SU-DHL-6 (cell line): ENCODE data around the gene SIK3.

ENCODE experiments used
- EZH2phosphoT487 ChIP-seq: fragments of 200-600 bp; sonication (generic), shearing (Covaris generic); conservative IDR thresholded peaks from 2 replicates; pipeline ENCODE4 v1.6.1; 2018; ENCODE audit warnings: mild to moderate bottlenecking, antibody characterized with exemption, low read length, moderate library complexity, mixed read lengths
- TF ChIP-seq, protein P1 (sequence below): fragments of 200-600 bp; sonication (generic); IDR thresholded peaks from one replicate; pipeline ENCODE4 v1.5.1; 2017; ENCODE audit warnings: antibody characterized with exemption, mild to moderate bottlenecking, low read length, moderate library complexity; ENCODE audit not compliant: insufficient read depth, poor library complexity, severe bottlenecking

DNA sequence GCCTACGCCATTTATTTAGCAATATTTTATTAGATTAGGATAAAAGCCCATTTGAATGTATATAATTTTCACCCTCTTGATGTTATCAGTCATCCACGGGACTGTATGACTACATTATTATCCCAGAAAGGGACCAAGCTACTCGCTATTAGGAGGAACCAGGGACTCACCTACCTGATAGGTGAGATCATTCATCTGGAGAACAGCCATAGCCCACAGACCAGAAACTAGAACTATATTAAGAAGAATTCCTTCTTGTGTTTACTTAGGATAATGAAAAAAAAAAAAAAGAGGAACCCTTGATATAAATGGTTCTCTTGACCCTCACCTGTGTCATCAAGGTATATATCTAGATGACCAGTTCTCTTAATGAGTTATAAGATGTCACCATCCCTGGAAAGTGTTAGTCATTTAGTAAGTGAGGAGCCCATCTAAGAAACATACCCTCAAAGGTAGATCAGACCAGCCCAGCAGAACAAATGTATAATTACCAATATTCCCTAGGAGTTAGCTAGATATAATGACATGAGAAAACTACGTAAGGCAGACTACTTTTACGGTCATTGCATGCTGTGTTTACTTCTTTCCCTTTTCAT is 8.0 kb downstream of the SIK3 start:
- TF ChIP-seq, protein P1, sequence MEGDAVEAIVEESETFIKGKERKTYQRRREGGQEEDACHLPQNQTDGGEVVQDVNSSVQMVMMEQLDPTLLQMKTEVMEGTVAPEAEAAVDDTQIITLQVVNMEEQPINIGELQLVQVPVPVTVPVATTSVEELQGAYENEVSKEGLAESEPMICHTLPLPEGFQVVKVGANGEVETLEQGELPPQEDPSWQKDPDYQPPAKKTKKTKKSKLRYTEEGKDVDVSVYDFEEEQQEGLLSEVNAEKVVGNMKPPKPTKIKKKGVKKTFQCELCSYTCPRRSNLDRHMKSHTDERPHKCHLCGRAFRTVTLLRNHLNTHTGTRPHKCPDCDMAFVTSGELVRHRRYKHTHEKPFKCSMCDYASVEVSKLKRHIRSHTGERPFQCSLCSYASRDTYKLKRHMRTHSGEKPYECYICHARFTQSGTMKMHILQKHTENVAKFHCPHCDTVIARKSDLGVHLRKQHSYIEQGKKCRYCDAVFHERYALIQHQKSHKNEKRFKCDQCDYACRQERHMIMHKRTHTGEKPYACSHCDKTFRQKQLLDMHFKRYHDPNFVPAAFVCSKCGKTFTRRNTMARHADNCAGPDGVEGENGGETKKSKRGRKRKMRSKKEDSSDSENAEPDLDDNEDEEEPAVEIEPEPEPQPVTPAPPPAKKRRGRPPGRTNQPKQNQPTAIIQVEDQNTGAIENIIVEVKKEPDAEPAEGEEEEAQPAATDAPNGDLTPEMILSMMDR, result no peak
- no peak for TF ChIP-seq EZH2phosphoT487
